HG02973 (cell line): Measurements from ENCODE around the gene NAT8L.

Experiments
- ATAC-seq: cut with Tn5 transposase; IDR thresholded peaks from one replicate; pipeline ENCODE4 v1.9.1; 2021; ENCODE audit warnings: moderate library complexity; ENCODE audit not compliant: unreplicated experiment

Gene NAT8L

GRCh38 chr4:2062808-2063524 lies 3.8 kb downstream of the NAT8L start:
- no peak for ATAC-seq

GRCh38 chr4:2063557-2064275 lies 4.6 kb downstream of the NAT8L start:
- ATAC-seq, result no peak

GRCh38 chr4:2064276-2064991 lies 5.3 kb downstream of the NAT8L start:
- no peak for ATAC-seq

GRCh38 chr4:2065106-2065930 lies 6.2 kb downstream of the NAT8L start:
- no peak for ATAC-seq

- no peak for ATAC-seq
Measured at GRCh38 chr4:2066011-2066551, 7.0 kb downstream of the NAT8L start.

- ATAC-seq, result no peak
Measured at GRCh38 chr4:2066571-2067445, 7.7 kb downstream of the NAT8L start.

- ATAC-seq, result no peak
Measured at GRCh38 chr4:2067446-2068197, 8.5 kb downstream of the NAT8L start.

- no peak for ATAC-seq
Measured at GRCh38 chr4:2068198-2068470, 9.0 kb downstream of the NAT8L start.

- no peak for ATAC-seq
Measured at GRCh38 chr4:2068566-2068965, 9.4 kb downstream of the NAT8L start.

GRCh38 chr4:2069161-2069971 lies 10.2 kb downstream of the NAT8L start:
- ATAC-seq, result no peak

GRCh38 chr4:2069986-2070385 lies 10.9 kb downstream of the NAT8L start:
- no peak for ATAC-seq

GRCh38 chr4:2070421-2071251 lies 11.5 kb downstream of the NAT8L start:
- no peak for ATAC-seq

- ATAC-seq, result no peak
Measured at GRCh38 chr4:2071252-2071911, 12.3 kb downstream of the NAT8L start.

GRCh38 chr4:2071912-2072867 lies 13.1 kb downstream of the NAT8L start:
- no peak for ATAC-seq

- ATAC-seq, result no peak
Measured at GRCh38 chr4:2072971-2073807, 14.1 kb downstream of the NAT8L start.
